Breast epithelium (tissue), 4 donors: Measurements from ENCODE around the gene GPATCH2. TPM values are rescaled to one million over a fixed set of nuclear protein-coding genes. Genes with fewer than 3 reads are reported as not detected.

Source experiments
- DNase-seq, 2 donors: peaks; one replicate each; pipeline ENCODE4 v3.0.0-alpha.2; 2019; ENCODE audit warnings: low spot score in 2 of 2
- H3K27ac ChIP-seq, 2 donors: fragments of 200-600 bp; sonication (generic) in 1 of 2; one replicate each; pipeline ENCODE4 v1.5.1; 2016 to 2019; ENCODE audit warnings: mild to moderate bottlenecking in 1 of 2
- H3K27me3 ChIP-seq, 2 donors: fragments of 200-600 bp; sonication (generic) in 1 of 2; one replicate each; pipeline versions ENCODE4 v1.5.1 to v1.6.0; 2017 to 2019; ENCODE audit warnings: control low read depth in 1 of 2, mild to moderate bottlenecking in 1 of 2
- H3K36me3 ChIP-seq: fragments of 200-600 bp; one replicate; pipeline ENCODE4 v1.5.1; 2019
- H3K4me1 ChIP-seq, 2 donors: fragments of 200-600 bp; sonication (generic); one replicate each; pipeline ENCODE4 v1.5.1; 2016 to 2019; ENCODE audit warnings: control low read depth in 1 of 2
- H3K4me3 ChIP-seq, 3 donors: fragments of 200-600 bp; sonication (generic); 1 replicate in 2 of 3; 2 replicates in 1 of 3; pipeline ENCODE4 v1.5.1; 2016 to 2019; ENCODE audit warnings: mild to moderate bottlenecking in 3 of 3, moderate library complexity in 2 of 3
- H3K9me3 ChIP-seq, 2 donors: fragments of 200-600 bp; sonication (generic) in 1 of 2; one replicate each; pipeline ENCODE4 v1.5.1; 2016 to 2019; ENCODE audit warnings: control low read depth in 1 of 2
- CTCF ChIP-seq, 3 donors: fragments of 450-650 bp; IDR thresholded peaks; one replicate each; pipeline ENCODE4 v1.5.1; 2016 to 2017; ENCODE audit warnings: antibody characterized with exemption in 3 of 3, mild to moderate bottlenecking in 3 of 3, moderate library complexity in 3 of 3
- POLR2A ChIP-seq: fragments of 450-650 bp; IDR thresholded peaks from one replicate; pipeline ENCODE4 v1.6.1; 2016; ENCODE audit warnings: antibody characterized with exemption, mild to moderate bottlenecking, moderate library complexity
- POLR2AphosphoS5 ChIP-seq, 3 donors: sonication (generic); formaldehyde crosslinking; IDR thresholded peaks; one replicate each; pipeline ENCODE4 v1.6.1; 2017; ENCODE audit warnings: antibody characterized with exemption in 3 of 3
- intact Hi-C: fragments of 100-400 bp; cut with DNase I; formaldehyde crosslinking; loops from one replicate; pipeline ENCODE4 v1.15.1; 2023; ENCODE audit warnings: low total_unique reads
- total RNA-seq, 3 donors: library from RNA; depleted of rRNA; stranded (reverse); fragments of >200 nt; gene quantifications; one replicate each; pipeline ENCODE4 v1.1.0, GENCODE V29; 2016

Gene GPATCH2
- total RNA-seq, 3 donors from 2014 or later = 12.0 to 29.3 (median 23.9) TPM

GRCh38 chr1:217627431-217627830 lies 3.5 kb downstream of the GPATCH2 start:
- H3K27ac ChIP-seq = no peak overlapping the region
- H3K36me3 ChIP-seq = no peaks in the 10 kb centered on the region
- H3K4me3 ChIP-seq = no peak overlapping the region
- intact Hi-C loops = no loop called here
- TF ChIP-seq POLR2AphosphoS5 (IDR thresholded peaks at IDR 0.05) = no peak
- no peak for TF ChIP-seq POLR2A
- TF ChIP-seq CTCF (IDR thresholded peaks at IDR 0.05) = no peak
- H3K27me3 ChIP-seq = no peaks in the 10 kb centered on the region
- peaks cover 0 to 6% of the 10 kb centered on the region in 2 donors for H3K4me1 ChIP-seq
- DNase-seq = no peak
- H3K9me3 ChIP-seq = no peaks in the 10 kb centered on the region

- no peak for DNase-seq
- no peaks in the 10 kb centered on the region for H3K36me3 ChIP-seq
- peaks cover 0 to 6% of the 10 kb centered on the region in 2 donors for H3K4me1 ChIP-seq
- H3K9me3 ChIP-seq = no peaks in the 10 kb centered on the region
- TF ChIP-seq CTCF (IDR thresholded peaks at IDR 0.05) = no peak
- H3K27ac ChIP-seq = no peak overlapping the region
- no peaks in the 10 kb centered on the region for H3K27me3 ChIP-seq
- H3K4me3 ChIP-seq = no peak overlapping the region
- intact Hi-C loops = no loop called here
These were observed 4.6 kb downstream of the GPATCH2 start for GRCh38 chr1:217626321-217626720.

- Histone ChIP-seq H3K4me1 (no peaks in the 10 kb centered on the region), H3K36me3 (no peaks in the 10 kb centered on the region), H3K27ac (no peak overlapping the region), H3K9me3 (no peaks in the 10 kb centered on the region), H3K4me3 (no peak overlapping the region), H3K27me3 (no peaks in the 10 kb centered on the region)
- TF ChIP-seq POLR2A = no peak
- TF ChIP-seq CTCF (IDR thresholded peaks at IDR 0.05) = no peak
- no peak for TF ChIP-seq POLR2AphosphoS5 (IDR thresholded peaks at IDR 0.05)
- no peak for DNase-seq
- intact Hi-C loops = no loop called here
These were observed 8.8 kb downstream of the GPATCH2 start for GRCh38 chr1:217622042-217622441.

GRCh38 chr1:217620814-217621213 lies 10.1 kb downstream of the GPATCH2 start:
- intact Hi-C loops = no loop called here
- Histone ChIP-seq H3K4me1 (no peaks in the 10 kb centered on the region), H3K36me3 (no peaks in the 10 kb centered on the region), H3K27ac (no peak overlapping the region), H3K9me3 (no peaks in the 10 kb centered on the region), H3K27me3 (no peaks in the 10 kb centered on the region), H3K4me3 (no peak overlapping the region)
- no peak for DNase-seq
- TF ChIP-seq POLR2AphosphoS5 (IDR thresholded peaks at IDR 0.05) (no peak), CTCF (IDR thresholded peaks at IDR 0.05) (no peak), POLR2A (no peak)

- no peaks in the 10 kb centered on the region for H3K4me1 ChIP-seq
- H3K9me3 ChIP-seq = no peaks in the 10 kb centered on the region
- no peaks in the 10 kb centered on the region for H3K27me3 ChIP-seq
- intact Hi-C loops = no loop called here
- DNase-seq = no peak
- no peaks in the 10 kb centered on the region for H3K36me3 ChIP-seq
- no peak overlapping the region for H3K4me3 ChIP-seq
- no peak overlapping the region for H3K27ac ChIP-seq
- no peak for TF ChIP-seq POLR2A
- TF ChIP-seq CTCF (IDR thresholded peaks at IDR 0.05) = no peak
- TF ChIP-seq POLR2AphosphoS5 (IDR thresholded peaks at IDR 0.05) = no peak
These were observed 13.8 kb downstream of the GPATCH2 start for GRCh38 chr1:217617126-217617525.
